HL-60 (cell line): ENCODE data around the gene KCNQ1OT1.

Experiments used
- DNase-seq, 2 experiments: peaks; one replicate each; pipeline ENCODE4 v3.0.0-alpha.2; 2010 to 2020; ENCODE audit warnings: low read depth in 1 of 2, low spot score in 1 of 2
- H3K27ac ChIP-seq: fragments of 250-450 bp; sonication (Bioruptor Pico); replicated peaks from 2 replicates; pipeline ENCODE4 v1.5.1; 2020; ENCODE audit warnings: mild to moderate bottlenecking, moderate library complexity
- H3K27me3 ChIP-seq: fragments of 250-450 bp; sonication (Bioruptor Pico); 2 replicates; pipeline ENCODE4 v1.5.1; 2021; ENCODE audit warnings: mild to moderate bottlenecking, moderate library complexity; ENCODE audit not compliant: insufficient read depth, poor library complexity, severe bottlenecking
- H3K4me3 ChIP-seq: replicated peaks from 2 replicates; pipeline ENCODE4 v1.5.1; 2011; ENCODE audit warnings: mild to moderate bottlenecking, control low read depth, low read length; ENCODE audit not compliant: insufficient read depth
- GABPA ChIP-seq: IDR thresholded peaks from 2 replicates; pipeline ENCODE4 v1.6.1; 2012; ENCODE audit warnings: low read depth
- POLR2AphosphoS5 ChIP-seq: IDR thresholded peaks from 2 replicates; pipeline ENCODE4 v1.6.1; 2012; ENCODE audit warnings: low read depth
- SPI1 ChIP-seq: IDR thresholded peaks from 2 replicates; pipeline ENCODE4 v1.6.1; 2012; ENCODE audit warnings: low read depth, mild to moderate bottlenecking, borderline replicate concordance
- TF ChIP-seq, protein P1 (sequence below): IDR thresholded peaks from one replicate; pipeline ENCODE4 v1.5.1; 2011; ENCODE audit warnings: low read length, control low read depth, inconsistent platforms; ENCODE audit not compliant: insufficient read depth
- TF ChIP-seq, protein P2 (sequence below): IDR thresholded peaks from 2 replicates; pipeline ENCODE4 v1.6.1; 2012; ENCODE audit warnings: low read depth; ENCODE audit not compliant: insufficient replicate concordance

KCNQ1OT1 gene

DNA sequence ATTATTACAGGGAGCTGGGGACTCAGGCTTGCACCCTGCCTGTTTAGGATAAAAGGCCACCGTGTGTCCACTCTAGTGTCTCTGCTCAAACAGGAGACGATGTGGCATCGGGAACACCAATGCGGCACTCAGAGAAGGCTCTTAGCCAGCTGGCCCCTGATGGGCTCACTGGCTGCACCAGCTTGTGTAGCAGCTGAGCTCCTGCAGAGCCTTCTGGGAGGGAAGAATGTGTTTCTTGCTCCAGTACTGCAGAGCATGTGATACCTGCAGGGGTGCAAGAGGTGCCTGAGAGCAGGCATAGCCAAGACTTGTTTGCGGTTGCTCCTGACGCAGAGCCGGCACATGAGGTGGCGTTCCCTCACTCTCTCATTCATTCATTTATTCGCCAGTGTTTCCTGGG is 44.4 kb upstream of the KCNQ1OT1 start:
- no peak for TF ChIP-seq GABPA
- TF ChIP-seq SPI1, result no peak
- TF ChIP-seq, protein P1, sequence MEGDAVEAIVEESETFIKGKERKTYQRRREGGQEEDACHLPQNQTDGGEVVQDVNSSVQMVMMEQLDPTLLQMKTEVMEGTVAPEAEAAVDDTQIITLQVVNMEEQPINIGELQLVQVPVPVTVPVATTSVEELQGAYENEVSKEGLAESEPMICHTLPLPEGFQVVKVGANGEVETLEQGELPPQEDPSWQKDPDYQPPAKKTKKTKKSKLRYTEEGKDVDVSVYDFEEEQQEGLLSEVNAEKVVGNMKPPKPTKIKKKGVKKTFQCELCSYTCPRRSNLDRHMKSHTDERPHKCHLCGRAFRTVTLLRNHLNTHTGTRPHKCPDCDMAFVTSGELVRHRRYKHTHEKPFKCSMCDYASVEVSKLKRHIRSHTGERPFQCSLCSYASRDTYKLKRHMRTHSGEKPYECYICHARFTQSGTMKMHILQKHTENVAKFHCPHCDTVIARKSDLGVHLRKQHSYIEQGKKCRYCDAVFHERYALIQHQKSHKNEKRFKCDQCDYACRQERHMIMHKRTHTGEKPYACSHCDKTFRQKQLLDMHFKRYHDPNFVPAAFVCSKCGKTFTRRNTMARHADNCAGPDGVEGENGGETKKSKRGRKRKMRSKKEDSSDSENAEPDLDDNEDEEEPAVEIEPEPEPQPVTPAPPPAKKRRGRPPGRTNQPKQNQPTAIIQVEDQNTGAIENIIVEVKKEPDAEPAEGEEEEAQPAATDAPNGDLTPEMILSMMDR, result no peak
- TF ChIP-seq, protein P2, sequence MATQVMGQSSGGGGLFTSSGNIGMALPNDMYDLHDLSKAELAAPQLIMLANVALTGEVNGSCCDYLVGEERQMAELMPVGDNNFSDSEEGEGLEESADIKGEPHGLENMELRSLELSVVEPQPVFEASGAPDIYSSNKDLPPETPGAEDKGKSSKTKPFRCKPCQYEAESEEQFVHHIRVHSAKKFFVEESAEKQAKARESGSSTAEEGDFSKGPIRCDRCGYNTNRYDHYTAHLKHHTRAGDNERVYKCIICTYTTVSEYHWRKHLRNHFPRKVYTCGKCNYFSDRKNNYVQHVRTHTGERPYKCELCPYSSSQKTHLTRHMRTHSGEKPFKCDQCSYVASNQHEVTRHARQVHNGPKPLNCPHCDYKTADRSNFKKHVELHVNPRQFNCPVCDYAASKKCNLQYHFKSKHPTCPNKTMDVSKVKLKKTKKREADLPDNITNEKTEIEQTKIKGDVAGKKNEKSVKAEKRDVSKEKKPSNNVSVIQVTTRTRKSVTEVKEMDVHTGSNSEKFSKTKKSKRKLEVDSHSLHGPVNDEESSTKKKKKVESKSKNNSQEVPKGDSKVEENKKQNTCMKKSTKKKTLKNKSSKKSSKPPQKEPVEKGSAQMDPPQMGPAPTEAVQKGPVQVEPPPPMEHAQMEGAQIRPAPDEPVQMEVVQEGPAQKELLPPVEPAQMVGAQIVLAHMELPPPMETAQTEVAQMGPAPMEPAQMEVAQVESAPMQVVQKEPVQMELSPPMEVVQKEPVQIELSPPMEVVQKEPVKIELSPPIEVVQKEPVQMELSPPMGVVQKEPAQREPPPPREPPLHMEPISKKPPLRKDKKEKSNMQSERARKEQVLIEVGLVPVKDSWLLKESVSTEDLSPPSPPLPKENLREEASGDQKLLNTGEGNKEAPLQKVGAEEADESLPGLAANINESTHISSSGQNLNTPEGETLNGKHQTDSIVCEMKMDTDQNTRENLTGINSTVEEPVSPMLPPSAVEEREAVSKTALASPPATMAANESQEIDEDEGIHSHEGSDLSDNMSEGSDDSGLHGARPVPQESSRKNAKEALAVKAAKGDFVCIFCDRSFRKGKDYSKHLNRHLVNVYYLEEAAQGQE, result no peak
- TF ChIP-seq POLR2AphosphoS5, result no peak
- Histone ChIP-seq H3K4me3 (no peak overlapping the region), H3K27ac (no peak overlapping the region), H3K27me3 (no peaks in the 10 kb centered on the region)
- no peak for DNase-seq

GRCh38 chr11:2743427-2744110 is 43.8 kb upstream of the KCNQ1OT1 start:
- no peak for DNase-seq
- TF ChIP-seq, protein P2, result no peak
- TF ChIP-seq POLR2AphosphoS5, result no peak
- no peak for TF ChIP-seq GABPA
- TF ChIP-seq, protein P1, result no peak
- TF ChIP-seq SPI1, result no peak
- Histone ChIP-seq H3K4me3 (no peak overlapping the region), H3K27ac (no peak overlapping the region), H3K27me3 (no peaks in the 10 kb centered on the region)

- TF ChIP-seq SPI1, result no peak
- TF ChIP-seq, protein P2, result no peak
- Histone ChIP-seq H3K4me3 (no peak overlapping the region), H3K27me3 (no peaks in the 10 kb centered on the region), H3K27ac (peak overlapping the region; percentile 79; the same call in 1 of the 2 replicates)
- DNase-seq, result no peak
Observed at GRCh38 chr11:2742611-2743426, 43.0 kb upstream of the KCNQ1OT1 start.
